NCI-H2227 (cell line): ENCODE results near the gene SOX12.

Experiments used
- DNase-seq: peaks from one replicate; lab custom pipeline; 2025; ENCODE audit not compliant: unreplicated experiment; lab: John Stamatoyannopoulos, UW

Gene SOX12

DNA sequence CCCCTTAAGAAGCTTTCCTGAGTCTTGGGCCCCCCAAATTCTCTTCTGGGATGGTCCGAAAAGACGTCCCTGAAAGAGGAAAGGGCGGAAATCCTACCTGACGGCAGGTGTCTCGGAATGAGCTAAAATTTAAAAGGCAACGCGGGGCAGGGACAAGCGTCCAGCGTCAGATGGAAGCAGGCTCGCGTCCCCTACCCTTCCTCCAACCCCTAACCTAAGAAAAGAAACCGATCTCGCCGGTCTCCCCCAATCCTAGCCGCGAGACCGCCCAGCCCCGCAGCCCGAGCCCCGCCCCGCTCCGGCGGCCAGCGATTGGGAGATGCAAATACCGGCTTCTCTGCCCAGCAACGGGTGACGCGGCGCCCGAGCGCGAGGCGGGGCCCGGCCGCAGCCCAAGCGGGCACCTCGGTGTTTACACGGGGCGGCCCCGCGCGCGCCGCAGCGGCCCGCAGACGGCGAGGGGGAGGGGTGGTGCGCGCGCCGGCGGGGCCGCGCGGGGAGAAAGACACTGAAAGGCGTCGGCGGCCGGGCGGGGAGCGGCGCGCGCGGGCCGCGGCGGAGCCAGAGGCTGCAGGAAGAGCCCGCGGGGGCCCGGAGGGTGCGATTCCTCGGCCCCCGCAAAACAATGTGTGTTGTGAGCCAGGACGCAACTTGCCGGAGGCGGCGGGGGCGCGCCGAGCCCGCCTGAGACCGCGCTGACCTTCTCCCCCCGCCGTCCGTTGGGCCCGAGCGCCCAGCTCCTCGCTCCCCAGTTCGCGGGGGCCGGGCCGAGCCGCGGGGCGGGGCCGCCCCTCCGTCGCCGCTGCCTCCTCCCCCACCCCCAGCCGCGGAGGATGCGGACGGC lies at the start of gene SOX12:
TSS of gene SOX12 (plus strand) at position 508 of the 844 bp plus-strand sequence. CDS start 373 bp downstream, outside the sequence.
- peak; percentile 98 for DNase-seq

DNA sequence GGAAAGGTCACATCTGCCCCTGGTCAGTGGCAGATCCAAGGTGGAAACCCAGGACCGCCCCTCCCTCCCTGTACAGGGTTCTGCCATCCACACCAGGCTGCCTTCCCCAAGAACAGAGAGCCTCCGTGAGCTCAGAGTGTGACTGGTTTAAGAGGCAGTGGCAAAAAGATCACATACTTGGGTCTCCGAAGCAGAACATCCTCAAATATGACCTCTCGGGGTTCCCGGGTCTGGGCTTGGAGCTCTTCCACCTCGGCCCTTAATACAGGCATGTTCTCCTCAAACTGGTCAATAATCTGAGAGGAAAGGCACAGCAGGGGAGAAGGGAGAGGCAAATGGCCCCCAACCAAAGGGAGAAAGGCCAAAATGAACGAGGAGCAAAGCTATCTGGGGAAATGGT lies 49.6 kb upstream of the SOX12 start:
- no peak for DNase-seq

DNA sequence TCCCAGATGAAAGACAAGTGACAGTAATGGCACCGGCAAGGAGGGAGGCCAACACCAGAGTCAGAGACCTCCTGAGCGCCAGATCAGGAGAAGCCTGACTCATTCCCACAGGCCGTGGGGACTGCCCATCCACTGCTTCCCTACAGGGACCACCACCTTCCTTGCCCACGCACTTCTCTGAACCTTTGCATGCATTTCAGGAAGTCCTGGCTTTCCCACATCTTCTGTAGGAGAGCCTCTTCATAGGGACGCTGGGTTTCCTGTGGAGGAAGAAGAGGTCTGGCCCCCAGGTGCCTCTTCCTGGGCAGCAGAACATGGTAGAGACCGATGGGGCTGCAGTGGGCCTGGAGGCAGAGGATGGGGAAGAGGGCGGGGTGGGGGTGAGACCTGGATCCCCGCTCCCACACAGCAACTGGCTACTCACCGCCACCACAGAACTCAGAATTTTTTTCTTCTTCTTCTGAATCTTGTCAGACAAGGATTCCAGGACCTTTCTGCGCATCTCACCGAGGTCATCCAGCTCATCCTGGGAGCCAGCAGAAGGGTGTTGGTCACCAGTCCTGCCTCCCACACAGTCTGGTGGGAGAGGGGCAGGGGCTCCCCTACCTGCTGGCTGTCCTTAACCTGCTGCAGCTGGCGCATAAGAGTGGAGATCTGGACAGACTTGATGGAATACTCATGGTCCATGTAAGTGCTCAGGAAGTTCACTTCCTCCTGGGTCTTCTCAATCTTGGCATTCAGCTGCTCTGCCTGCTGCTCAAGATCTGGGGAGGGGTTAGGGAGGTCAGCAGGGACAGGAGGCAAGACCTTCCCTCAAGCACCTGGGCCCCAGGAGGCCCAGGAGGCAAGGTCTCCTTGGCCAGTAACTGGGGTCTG lies 48.5 kb upstream of the SOX12 start:
- no peak for DNase-seq

DNA sequence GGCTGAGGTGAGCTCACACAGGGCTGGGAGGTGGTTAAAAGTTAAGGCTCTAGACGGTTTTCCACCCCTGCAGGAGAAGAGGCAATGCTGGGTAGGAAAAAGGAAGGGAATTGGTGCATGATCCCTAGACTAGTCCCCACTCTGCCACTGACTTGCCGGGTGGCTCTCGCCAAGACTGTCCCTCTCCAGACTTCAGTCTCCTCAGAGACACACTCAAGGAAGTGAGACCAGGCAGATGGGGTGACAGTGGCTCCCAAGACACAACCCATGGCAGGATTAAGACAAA lies 47.9 kb upstream of the SOX12 start:
- no peak for DNase-seq

- no peak for DNase-seq
Measured at GRCh38 chr20:278181-278580, 47.2 kb upstream of the SOX12 start.

- no peak for DNase-seq
Measured at GRCh38 chr20:278607-279571, 46.5 kb upstream of the SOX12 start.

DNA sequence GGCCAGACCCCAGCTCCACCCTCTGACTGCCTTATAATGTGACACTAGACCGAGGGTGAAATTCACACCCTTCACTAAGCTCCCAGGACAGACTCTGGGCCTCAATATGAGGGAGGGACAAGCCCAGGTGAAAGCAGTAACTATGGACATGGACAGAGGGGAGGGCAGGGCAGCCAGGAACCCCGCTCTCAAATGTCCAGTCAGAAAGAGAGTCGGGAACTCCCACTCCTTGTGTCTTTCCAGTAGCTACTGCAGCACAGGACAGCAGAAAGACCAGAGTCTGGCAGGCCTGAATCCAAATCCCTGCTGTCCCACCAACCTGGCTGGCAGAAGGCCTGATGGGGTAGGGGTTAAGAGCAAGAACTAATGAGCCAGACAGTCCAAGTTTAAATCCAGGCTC lies 41.2 kb upstream of the SOX12 start:
- DNase-seq, result no peak

- DNase-seq, result no peak
Measured at GRCh38 chr20:286508-286907, 38.8 kb upstream of the SOX12 start.

GRCh38 chr20:288956-289692 lies 36.2 kb upstream of the SOX12 start:
- DNase-seq, result no peak

DNA sequence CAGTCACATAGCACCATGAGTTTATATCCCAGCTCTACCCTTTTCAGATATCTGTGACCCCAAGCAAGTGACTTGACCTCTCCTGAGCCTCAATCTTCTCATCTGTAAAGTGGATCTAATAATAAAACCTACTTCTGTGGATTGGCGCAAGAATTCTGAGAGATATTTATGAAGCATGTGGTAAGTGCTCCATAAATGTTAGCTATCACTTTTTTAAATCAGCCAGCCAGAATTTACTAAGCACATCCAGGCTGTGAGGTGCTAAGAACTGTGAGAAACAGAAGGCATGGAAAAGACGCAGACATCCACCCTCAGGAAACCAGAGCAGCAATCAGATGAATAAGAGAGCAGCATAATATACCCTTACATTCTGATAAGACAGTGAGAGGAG lies 35.7 kb upstream of the SOX12 start:
- no peak for DNase-seq

- peak; percentile 94 for DNase-seq
Measured at GRCh38 chr20:290084-290831, 35.1 kb upstream of the SOX12 start, which contains the start of gene C20orf96. Gene C20orf96, minus strand, starts transcription at chr20:290750. Its CDS starts 140 bp downstream, at chr20:290610.

- no peak for DNase-seq
Measured at GRCh38 chr20:294602-295001, 30.8 kb upstream of the SOX12 start.

DNA sequence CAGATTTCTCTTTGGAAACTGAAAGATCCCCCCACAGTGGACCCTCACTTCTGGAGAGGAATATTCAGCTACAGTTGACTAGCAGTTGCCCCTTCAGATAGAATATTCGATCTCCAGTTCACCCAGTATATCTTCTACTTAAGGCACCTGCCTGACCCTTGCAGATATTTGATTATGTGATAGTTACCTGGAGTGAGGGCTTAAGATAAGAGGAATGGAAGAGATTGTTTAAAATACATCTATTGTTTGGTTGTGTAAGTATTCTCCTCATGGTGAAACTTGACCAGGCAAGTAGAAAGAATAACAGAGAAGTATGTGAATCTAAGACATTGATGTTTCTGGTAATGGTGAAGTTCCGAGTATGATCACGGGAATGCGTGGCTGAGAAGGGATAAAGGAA lies 29.5 kb upstream of the SOX12 start:
- no peak for DNase-seq

- DNase-seq, result peak; percentile 95
Measured at GRCh38 chr20:297098-297924, 28.0 kb upstream of the SOX12 start, which contains the start of gene ZCCHC3. Gene ZCCHC3, plus strand, starts transcription at chr20:297570. Its CDS starts 17 bp downstream, at chr20:297587.

GRCh38 chr20:297925-298775 lies 27.2 kb upstream of the SOX12 start:
- peak; percentile 59 for DNase-seq

- no peak for DNase-seq
Measured at GRCh38 chr20:298776-299391, 26.5 kb upstream of the SOX12 start.

DNA sequence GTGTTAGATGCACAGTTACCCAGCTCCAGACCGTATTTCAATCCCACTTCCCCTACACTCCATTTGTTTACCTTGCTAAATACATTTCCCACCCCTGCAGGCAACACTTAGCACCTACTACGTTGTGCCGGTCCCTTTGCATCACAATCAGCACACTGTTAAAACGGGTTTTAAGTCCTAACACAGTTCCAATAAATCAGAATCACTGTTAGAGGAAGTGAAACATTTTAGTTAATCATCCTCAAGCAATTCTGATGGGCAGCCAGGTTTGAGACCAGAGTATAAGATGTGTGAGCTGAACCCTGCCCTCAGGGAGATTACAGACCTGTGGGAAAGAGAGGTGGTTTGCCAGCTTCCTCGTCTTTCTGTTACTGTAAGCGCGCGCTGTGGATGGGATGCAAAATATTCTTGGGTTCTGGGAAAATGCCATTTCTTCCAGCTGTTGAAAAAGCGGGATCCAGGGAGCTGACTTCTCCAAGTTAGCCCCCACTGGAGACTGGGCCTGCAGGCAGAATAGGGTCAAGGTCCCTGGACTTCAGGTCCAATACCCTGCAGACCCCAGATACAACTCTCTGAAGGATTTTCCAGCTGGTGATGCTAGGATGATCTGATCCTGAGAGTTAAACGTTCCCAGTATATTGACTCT lies 24.9 kb upstream of the SOX12 start:
- no peak for DNase-seq
